Astrocyte (in vitro differentiated cells and primary cell): ENCODE data around the gene VEGFB. TPM values are rescaled to one million over a fixed set of nuclear protein-coding genes. Genes with fewer than 3 reads are reported as not detected.

Source experiments
- DNase-seq: peaks from one replicate; pipeline ENCODE4 v3.0.0-alpha.2; 2010; ENCODE audit warnings: low read depth
- FAIRE-seq: peaks from 2 replicates; lab custom pipeline; 2011; peaks lifted over from hg19 to GRCh38; lab: Jason Lieb, UNC
- H2AFZ ChIP-seq: 2 replicates; pipeline ENCODE4 v1.6.0; 2012; ENCODE audit warnings: low read depth, low read length, inconsistent platforms
- H3K27ac ChIP-seq: 2 replicates; pipeline ENCODE4 v1.5.1; 2011; ENCODE audit warnings: low read depth, low read length, inconsistent platforms
- H3K27me3 ChIP-seq: 2 replicates; pipeline ENCODE4 v1.6.0; 2011; ENCODE audit warnings: low read length, inconsistent platforms; ENCODE audit not compliant: insufficient read depth
- H3K36me3 ChIP-seq: 2 replicates; pipeline ENCODE4 v1.5.1; 2011; ENCODE audit warnings: low read length, inconsistent platforms; ENCODE audit not compliant: insufficient read depth
- H3K4me1 ChIP-seq: 2 replicates; pipeline ENCODE4 v1.5.1; 2011; ENCODE audit warnings: low read length, inconsistent platforms; ENCODE audit not compliant: insufficient read depth
- H3K4me2 ChIP-seq: 2 replicates; pipeline ENCODE4 v1.6.0; 2012; ENCODE audit warnings: low read length, inconsistent platforms
- H3K4me3 ChIP-seq: 2 replicates; pipeline ENCODE4 v1.5.1; 2011; ENCODE audit warnings: low read depth, mild to moderate bottlenecking, low read length, inconsistent platforms; ENCODE audit not compliant: insufficient read depth
- H3K79me2 ChIP-seq: 2 replicates; pipeline ENCODE4 v1.6.0; 2012; ENCODE audit warnings: mild to moderate bottlenecking, low read length, inconsistent platforms; ENCODE audit not compliant: insufficient read depth
- H3K9ac ChIP-seq: 2 replicates; pipeline ENCODE4 v1.6.0; 2012; ENCODE audit warnings: mild to moderate bottlenecking, low read length, inconsistent platforms
- H3K9me3 ChIP-seq: 2 replicates; pipeline ENCODE4 v1.5.1; 2012; ENCODE audit warnings: low read depth, mild to moderate bottlenecking, low read length, inconsistent platforms; ENCODE audit not compliant: insufficient read depth
- H4K20me1 ChIP-seq: 2 replicates; pipeline ENCODE4 v1.6.0; 2012; ENCODE audit warnings: low read length, inconsistent platforms; ENCODE audit not compliant: insufficient read depth
- H3K27ac Mint-ChIP-seq: one replicate; pipeline ENCODE4 v1.8.0; 2021; ENCODE audit warnings: mild to moderate bottlenecking, mixed read lengths; ENCODE audit not compliant: unreplicated experiment
- H3K27me3 Mint-ChIP-seq: one replicate; pipeline ENCODE4 v1.8.0; 2021; ENCODE audit warnings: low read depth, mixed read lengths; ENCODE audit not compliant: unreplicated experiment
- H3K36me3 Mint-ChIP-seq: one replicate; pipeline ENCODE4 v1.8.0; 2021; ENCODE audit warnings: low read depth, mixed read lengths; ENCODE audit not compliant: unreplicated experiment
- H3K4me1 Mint-ChIP-seq: one replicate; pipeline ENCODE4 v1.8.0; 2021; ENCODE audit warnings: low read depth, mixed read lengths; ENCODE audit not compliant: unreplicated experiment
- H3K4me3 Mint-ChIP-seq: one replicate; pipeline ENCODE4 v1.8.0; 2021; ENCODE audit warnings: mild to moderate bottlenecking, moderate library complexity, mixed read lengths; ENCODE audit not compliant: unreplicated experiment
- H3K9me3 Mint-ChIP-seq: one replicate; pipeline ENCODE4 v1.8.0; 2021; ENCODE audit warnings: mild to moderate bottlenecking, mixed read lengths; ENCODE audit not compliant: unreplicated experiment
- EZH2 ChIP-seq: IDR thresholded peaks from 2 replicates; pipeline ENCODE4 v1.6.1; 2012; ENCODE audit warnings: mild to moderate bottlenecking, low read length, inconsistent platforms; ENCODE audit not compliant: insufficient read depth
- total RNA-seq: library from RNA; stranded (reverse); gene quantifications from 2 replicates; pipeline ENCODE4 v1.2.1, GENCODE V29; 2021
- TF ChIP-seq, protein P1 (sequence below): IDR thresholded peaks from 2 replicates; pipeline ENCODE4 v1.5.1; 2011; ENCODE audit warnings: low read depth, mild to moderate bottlenecking, inconsistent platforms, low read length, moderate library complexity; ENCODE audit not compliant: insufficient read depth

Gene VEGFB
- total RNA-seq, 1 donor from 2014 or later, result 30.4 TPM

DNA sequence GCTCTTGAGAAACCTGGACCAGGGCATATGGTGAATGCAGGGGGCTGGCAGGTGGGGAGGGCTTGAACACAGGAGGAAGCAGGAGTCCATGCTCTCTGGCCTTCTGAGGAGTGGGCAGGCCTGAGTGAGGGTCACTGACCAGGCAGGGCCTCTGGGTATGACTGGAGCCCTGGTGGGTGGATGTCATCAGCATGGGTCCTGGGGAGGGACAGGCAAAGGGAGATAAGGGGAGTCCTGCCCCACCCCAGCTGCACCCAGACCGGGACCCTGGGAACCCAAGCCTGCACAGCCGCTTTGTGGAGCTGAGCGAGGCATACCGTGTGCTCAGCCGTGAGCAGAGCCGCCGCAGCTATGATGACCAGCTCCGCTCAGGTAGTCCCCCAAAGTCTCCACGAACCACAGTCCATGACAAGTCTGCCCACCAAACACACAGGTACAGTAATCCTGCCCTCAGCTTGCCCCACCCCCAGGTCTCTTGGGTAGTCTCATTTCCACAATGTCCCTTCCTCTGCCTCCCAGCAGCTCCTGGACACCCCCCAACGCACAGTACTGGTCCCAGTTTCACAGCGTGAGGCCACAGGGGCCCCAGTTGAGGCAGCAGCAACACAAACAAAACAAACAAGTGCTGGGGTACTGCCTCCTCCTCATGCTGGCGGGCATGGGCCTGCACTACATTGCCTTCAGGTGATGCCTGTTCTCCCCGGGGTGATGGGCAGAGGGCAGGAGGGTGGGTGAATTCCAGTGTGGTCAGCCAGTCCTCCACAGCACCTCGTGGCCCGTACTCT lies 2.0 kb upstream of the VEGFB start:
- Histone ChIP-seq H3K9ac (no peak overlapping the region), H2AFZ (no peak overlapping the region), H3K27me3 (no peaks in the 10 kb centered on the region), H3K9me3 (no peaks in the 10 kb centered on the region), H3K4me1 (peaks cover 23% of the 10 kb centered on the region), H3K27ac (no peak overlapping the region), H3K79me2 (peaks cover 15% of the 10 kb centered on the region), H4K20me1 (peaks cover 12% of the 10 kb centered on the region), H3K36me3 (no peaks in the 10 kb centered on the region), H3K4me3 (no peak overlapping the region), H3K4me2 (no peak overlapping the region)
- Mint-ChIP-seq H3K36me3 (no peaks in the 10 kb centered on the region), H3K4me3 (peak overlapping the region; percentile 85), H3K4me1 (peaks cover 7% of the 10 kb centered on the region), H3K27ac (no peak overlapping the region), H3K9me3 (no peaks in the 10 kb centered on the region), H3K27me3 (no peaks in the 10 kb centered on the region)
- DNase-seq (no peak), FAIRE-seq (no peak)
- no peak for TF ChIP-seq EZH2
- TF ChIP-seq, protein P1, sequence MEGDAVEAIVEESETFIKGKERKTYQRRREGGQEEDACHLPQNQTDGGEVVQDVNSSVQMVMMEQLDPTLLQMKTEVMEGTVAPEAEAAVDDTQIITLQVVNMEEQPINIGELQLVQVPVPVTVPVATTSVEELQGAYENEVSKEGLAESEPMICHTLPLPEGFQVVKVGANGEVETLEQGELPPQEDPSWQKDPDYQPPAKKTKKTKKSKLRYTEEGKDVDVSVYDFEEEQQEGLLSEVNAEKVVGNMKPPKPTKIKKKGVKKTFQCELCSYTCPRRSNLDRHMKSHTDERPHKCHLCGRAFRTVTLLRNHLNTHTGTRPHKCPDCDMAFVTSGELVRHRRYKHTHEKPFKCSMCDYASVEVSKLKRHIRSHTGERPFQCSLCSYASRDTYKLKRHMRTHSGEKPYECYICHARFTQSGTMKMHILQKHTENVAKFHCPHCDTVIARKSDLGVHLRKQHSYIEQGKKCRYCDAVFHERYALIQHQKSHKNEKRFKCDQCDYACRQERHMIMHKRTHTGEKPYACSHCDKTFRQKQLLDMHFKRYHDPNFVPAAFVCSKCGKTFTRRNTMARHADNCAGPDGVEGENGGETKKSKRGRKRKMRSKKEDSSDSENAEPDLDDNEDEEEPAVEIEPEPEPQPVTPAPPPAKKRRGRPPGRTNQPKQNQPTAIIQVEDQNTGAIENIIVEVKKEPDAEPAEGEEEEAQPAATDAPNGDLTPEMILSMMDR, result no peak

DNA sequence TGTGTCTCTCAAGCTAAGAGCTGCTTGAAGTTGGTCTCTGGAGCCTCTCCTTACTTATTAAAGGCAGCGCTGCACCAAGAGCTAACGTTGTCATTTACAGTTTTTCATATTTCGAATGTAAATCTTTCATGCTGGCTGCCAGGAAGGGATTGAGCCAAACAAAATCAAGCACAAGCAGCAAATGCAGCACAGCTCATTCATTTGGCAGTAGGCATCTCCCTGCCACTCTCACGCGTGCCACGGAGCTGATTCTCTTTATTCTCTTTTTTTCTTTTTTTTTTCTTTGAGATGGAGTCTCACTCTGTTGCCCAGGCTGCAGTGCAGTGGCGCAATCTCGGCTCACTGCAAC lies 1.4 kb upstream of the VEGFB start:
- FAIRE-seq (no peak), DNase-seq (no peak)
- peaks cover 11% of the 10 kb centered on the region for H4K20me1 ChIP-seq
- no peak overlapping the region for H3K27ac Mint-ChIP-seq
- H3K79me2 ChIP-seq, result peaks cover 12% of the 10 kb centered on the region
- H3K9ac ChIP-seq, result no peak overlapping the region
- no peaks in the 10 kb centered on the region for H3K27me3 Mint-ChIP-seq
- no peaks in the 10 kb centered on the region for H3K27me3 ChIP-seq
- H3K36me3 Mint-ChIP-seq, result no peaks in the 10 kb centered on the region
- H3K27ac ChIP-seq, result no peak overlapping the region
- H3K36me3 ChIP-seq, result peaks cover 4% of the 10 kb centered on the region
- H3K4me1 Mint-ChIP-seq, result peaks cover 3% of the 10 kb centered on the region
- TF ChIP-seq, protein P1, result no peak
- TF ChIP-seq EZH2, result no peak
- no peaks in the 10 kb centered on the region for H3K9me3 Mint-ChIP-seq
- H3K4me2 ChIP-seq, result no peak overlapping the region
- no peak overlapping the region for H3K4me3 ChIP-seq
- H2AFZ ChIP-seq, result no peak overlapping the region
- peak overlapping the region; percentile 66 for H3K4me3 Mint-ChIP-seq
- H3K4me1 ChIP-seq, result peaks cover 20% of the 10 kb centered on the region
- no peaks in the 10 kb centered on the region for H3K9me3 ChIP-seq
